ENCODE data around the gene TIMP1. TPM values are rescaled to one million over a fixed set of nuclear protein-coding genes. Genes with fewer than 3 reads are reported as not detected.

The TIMP1 gene
- polyA plus RNA-seq, 1 of the 3 experiments (the other 2 are of a cell fraction) = 323 TPM

- TF ChIP-seq RFX5 (IDR thresholded peaks at IDR 0.05; ENCODE audit: low read length) (no peak), ZBTB33 (IDR thresholded peaks at IDR 0.05; ENCODE audit: borderline replicate concordance, low read depth) (no peak), EP300 (IDR thresholded peaks at IDR 0.05; ENCODE audit: borderline replicate concordance in 1 of 2, low read depth in 1 of 2, low read length in 1 of 2) (no peak), FOXM1 (IDR thresholded peaks at IDR 0.05; ENCODE audit: low read depth) (no peak), RAD21 (IDR thresholded peaks at IDR 0.05; ENCODE audit: low read length) (peak; percentile 29; the same call in 1 of the 2 replicates), JUND (IDR thresholded peaks at IDR 0.05) (no peak), YY1 (IDR thresholded peaks at IDR 0.05; ENCODE audit: low read depth) (no peak)
Measured at GRCh38 chrX:47619486-47620302, 37.5 kb downstream of the TIMP1 start, which contains the start of gene SYN1 (continued).

DNA sequence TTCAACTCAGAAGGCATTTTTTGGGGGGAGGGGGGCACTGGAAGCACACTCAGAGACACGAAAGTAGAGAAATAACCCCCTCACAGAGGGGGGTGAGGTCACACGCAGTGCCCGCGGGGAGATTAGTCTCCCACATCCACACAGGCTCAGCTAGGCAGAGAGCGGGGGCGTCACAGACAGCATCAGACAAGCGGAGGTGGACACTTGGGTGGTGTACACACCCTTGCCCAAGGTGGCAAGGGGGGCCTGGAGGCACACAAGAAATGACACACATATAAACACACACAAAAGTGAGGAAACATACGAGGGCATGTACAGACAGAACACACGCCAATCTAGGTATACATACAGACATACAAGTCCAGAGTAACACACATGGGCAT lies 38.1 kb downstream of the TIMP1 start:
- H2AFZ ChIP-seq (ENCODE audit: low read depth) = no peak overlapping the region
- peak overlapping the region in 1 of 2 experiments; percentile 65; a peak in 1 of 4 replicates for H3K27ac ChIP-seq (ENCODE audit: low read depth in 2 of 2, low read length in 1 of 2)
- H3F3A ChIP-seq (replicated peaks; ENCODE audit: insufficient read depth) = no peaks in the 10 kb centered on the region
- H4K20me1 ChIP-seq (ENCODE audit: insufficient read depth) = no peaks in the 10 kb centered on the region
- H3K4me1 ChIP-seq (ENCODE audit: control insufficient read depth in 1 of 2, insufficient read depth in 2 of 2, low read depth in 1 of 2, low read length in 1 of 2) = peaks cover 0 to 9% of the 10 kb centered on the region in 2 experiments; a peak in 1 of 4 replicates
- H3K9me2 ChIP-seq = no peaks in the 10 kb centered on the region
- peaks cover 19% of the 10 kb centered on the region for H3K27me3 ChIP-seq (ENCODE audit: insufficient read depth)
- no peak for DNase-seq
- ChIA-PET POLR2A (interaction anchor here (1.5 kb wide), 1 partner anchor 38 kb away, joined by 6 read pairs; the partner anchor contains the start of gene TIMP1), CTCF (interaction anchor here (0.7 to 1.2 kb wide), 3 partner anchors 12 to 80 kb away, joined by 3 to 4 read pairs (median 4); partner anchors contain the start of gene TIMP1)
- H3K4me3 ChIP-seq (ENCODE audit: low read depth in 2 of 2, low read length in 1 of 2) = peak overlapping the region in 1 of 2 experiments; percentile 28; a peak in 1 of 4 replicates
- no peaks in the 10 kb centered on the region for H3K9me3 ChIP-seq
- H3K79me2 ChIP-seq (ENCODE audit: insufficient read depth) = no peaks in the 10 kb centered on the region
- H3K4me2 ChIP-seq = no peak overlapping the region
- H3K36me3 ChIP-seq (replicated peaks in 1 of 2; ENCODE audit: control insufficient read depth in 1 of 2, insufficient read depth in 2 of 2, low read length in 1 of 2) = no peaks in the 10 kb centered on the region
- no peak overlapping the region for H3K9ac ChIP-seq
- 44% methylated on average over 9 of the region's 9 CpGs for WGBS (ENCODE audit: low lambda C conversion rate)
- TF ChIP-seq NFIC (IDR thresholded peaks at IDR 0.05; ENCODE audit: borderline replicate concordance) (no peak), RXRA (IDR thresholded peaks at IDR 0.05; ENCODE audit: borderline replicate concordance, low read depth) (no peak), FOSL2 (IDR thresholded peaks at IDR 0.05; ENCODE audit: borderline replicate concordance, low read depth) (no peak), CTCF (IDR thresholded peaks at IDR 0.05) (no peak), RAD21 (IDR thresholded peaks at IDR 0.05; ENCODE audit: low read length) (no peak), ZBTB33 (IDR thresholded peaks at IDR 0.05; ENCODE audit: borderline replicate concordance, low read depth) (no peak), SIN3A (IDR thresholded peaks at IDR 0.05; ENCODE audit: borderline replicate concordance, low read depth, low read length) (no peak), REST (IDR thresholded peaks at IDR 0.05; ENCODE audit: low read depth, low read length) (no peak), FOXM1 (IDR thresholded peaks at IDR 0.05; ENCODE audit: low read depth) (no peak), TAF1 (IDR thresholded peaks at IDR 0.05; ENCODE audit: borderline replicate concordance, low read depth, low read length) (no peak)
- TF ChIP-seq, protein P1, sequence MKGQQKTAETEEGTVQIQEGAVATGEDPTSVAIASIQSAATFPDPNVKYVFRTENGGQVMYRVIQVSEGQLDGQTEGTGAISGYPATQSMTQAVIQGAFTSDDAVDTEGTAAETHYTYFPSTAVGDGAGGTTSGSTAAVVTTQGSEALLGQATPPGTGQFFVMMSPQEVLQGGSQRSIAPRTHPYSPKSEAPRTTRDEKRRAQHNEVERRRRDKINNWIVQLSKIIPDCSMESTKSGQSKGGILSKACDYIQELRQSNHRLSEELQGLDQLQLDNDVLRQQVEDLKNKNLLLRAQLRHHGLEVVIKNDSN (IDR thresholded peaks at IDR 0.05; ENCODE audit: borderline replicate concordance, low read depth) = no peak
- TF ChIP-seq, protein P2, sequence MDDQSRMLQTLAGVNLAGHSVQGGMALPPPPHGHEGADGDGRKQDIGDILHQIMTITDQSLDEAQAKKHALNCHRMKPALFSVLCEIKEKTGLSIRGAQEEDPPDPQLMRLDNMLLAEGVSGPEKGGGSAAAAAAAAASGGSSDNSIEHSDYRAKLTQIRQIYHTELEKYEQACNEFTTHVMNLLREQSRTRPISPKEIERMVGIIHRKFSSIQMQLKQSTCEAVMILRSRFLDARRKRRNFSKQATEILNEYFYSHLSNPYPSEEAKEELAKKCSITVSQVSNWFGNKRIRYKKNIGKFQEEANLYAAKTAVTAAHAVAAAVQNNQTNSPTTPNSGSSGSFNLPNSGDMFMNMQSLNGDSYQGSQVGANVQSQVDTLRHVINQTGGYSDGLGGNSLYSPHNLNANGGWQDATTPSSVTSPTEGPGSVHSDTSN (IDR thresholded peaks at IDR 0.05) = no peak
